Loucy (cell line): ENCODE measurements around the gene PTMA.
"Not testable (repeated sequence)": the region's sequence is repeated elsewhere in the genome, so short reads cannot be mapped to it uniquely, and the experiment has no call there.

Source experiments
- H2AFZ ChIP-seq: fragments of 200-600 bp; sonication (generic); 2 replicates; pipeline ENCODE4 v1.6.0; 2016; ENCODE audit warnings: antibody characterized with exemption, mild to moderate bottlenecking, low read length, moderate library complexity
- H3F3A ChIP-seq: fragments of 200-600 bp; 2 replicates; pipeline ENCODE4 v1.6.0; 2016; ENCODE audit warnings: antibody characterized with exemption, low read depth, mild to moderate bottlenecking
- H3K27me3 ChIP-seq: fragments of 200-600 bp; sonication (generic); 2 replicates; pipeline ENCODE4 v1.6.1; 2014; ENCODE audit warnings: low read length, mild to moderate bottlenecking; ENCODE audit not compliant: insufficient read depth, poor library complexity, severe bottlenecking
- H3K36me3 ChIP-seq: fragments of 200-600 bp; sonication (generic); 2 replicates; pipeline ENCODE4 v1.6.1; 2016; ENCODE audit warnings: low read length; ENCODE audit not compliant: insufficient read depth
- H3K4me1 ChIP-seq: fragments of 200-600 bp; sonication (generic); 2 replicates; pipeline ENCODE4 v1.5.1; 2014; ENCODE audit warnings: low read length, mild to moderate bottlenecking; ENCODE audit not compliant: insufficient read depth, poor library complexity, severe bottlenecking
- H3K4me2 ChIP-seq: fragments of 200-600 bp; sonication (generic); 2 replicates; pipeline ENCODE4 v1.6.0; 2014; ENCODE audit warnings: antibody characterized with exemption, low read length, low read depth, mild to moderate bottlenecking; ENCODE audit not compliant: poor library complexity, severe bottlenecking
- H3K4me3 ChIP-seq: fragments of 200-600 bp; sonication (generic); 2 replicates; pipeline ENCODE4 v1.5.1; 2014; ENCODE audit warnings: low read length, mild to moderate bottlenecking, mixed read lengths; ENCODE audit not compliant: poor library complexity, severe bottlenecking
- H3K79me2 ChIP-seq: fragments of 200-600 bp; sonication (generic); 2 replicates; pipeline ENCODE4 v1.6.1; 2014; ENCODE audit warnings: low read length; ENCODE audit not compliant: insufficient read depth
- H3K9ac ChIP-seq: fragments of 200-600 bp; sonication (generic); 2 replicates; pipeline ENCODE4 v1.6.0; 2014; ENCODE audit warnings: mild to moderate bottlenecking, low read depth, low read length, moderate library complexity; ENCODE audit not compliant: poor library complexity, severe bottlenecking
- H3K9me2 ChIP-seq: fragments of 200-600 bp; sonication (generic); replicated peaks from 2 replicates; pipeline ENCODE4 v1.6.1; 2016; ENCODE audit warnings: low read depth, low read length, mixed read lengths
- H3K9me3 ChIP-seq: fragments of 200-600 bp; sonication (generic); 2 replicates; pipeline ENCODE4 v1.6.1; 2014; ENCODE audit warnings: mild to moderate bottlenecking, antibody characterized with exemption, low read length, low read depth; ENCODE audit not compliant: insufficient read depth
- H4K20me1 ChIP-seq: fragments of 200-600 bp; sonication (generic); 2 replicates; pipeline ENCODE4 v1.6.0; 2014; ENCODE audit warnings: antibody characterized with exemption, low read length, mild to moderate bottlenecking; ENCODE audit not compliant: insufficient read depth, poor library complexity, severe bottlenecking
- EZH2phosphoT487 ChIP-seq: fragments of 200-600 bp; IDR thresholded peaks from 2 replicates; pipeline ENCODE4 v1.6.1; 2018; ENCODE audit warnings: antibody characterized with exemption, mild to moderate bottlenecking, moderate library complexity, borderline replicate concordance
- TF ChIP-seq, protein P1 (sequence below): fragments of 200-600 bp; sonication (generic); conservative IDR thresholded peaks from 2 replicates; pipeline ENCODE4 v1.5.1; 2014; ENCODE audit warnings: mild to moderate bottlenecking, antibody characterized with exemption, low read length

The PTMA gene

GRCh38 chr2:231743376-231744116, 35.2 kb downstream of the PTMA start:
- no peak for TF ChIP-seq EZH2phosphoT487
- TF ChIP-seq, protein P1, sequence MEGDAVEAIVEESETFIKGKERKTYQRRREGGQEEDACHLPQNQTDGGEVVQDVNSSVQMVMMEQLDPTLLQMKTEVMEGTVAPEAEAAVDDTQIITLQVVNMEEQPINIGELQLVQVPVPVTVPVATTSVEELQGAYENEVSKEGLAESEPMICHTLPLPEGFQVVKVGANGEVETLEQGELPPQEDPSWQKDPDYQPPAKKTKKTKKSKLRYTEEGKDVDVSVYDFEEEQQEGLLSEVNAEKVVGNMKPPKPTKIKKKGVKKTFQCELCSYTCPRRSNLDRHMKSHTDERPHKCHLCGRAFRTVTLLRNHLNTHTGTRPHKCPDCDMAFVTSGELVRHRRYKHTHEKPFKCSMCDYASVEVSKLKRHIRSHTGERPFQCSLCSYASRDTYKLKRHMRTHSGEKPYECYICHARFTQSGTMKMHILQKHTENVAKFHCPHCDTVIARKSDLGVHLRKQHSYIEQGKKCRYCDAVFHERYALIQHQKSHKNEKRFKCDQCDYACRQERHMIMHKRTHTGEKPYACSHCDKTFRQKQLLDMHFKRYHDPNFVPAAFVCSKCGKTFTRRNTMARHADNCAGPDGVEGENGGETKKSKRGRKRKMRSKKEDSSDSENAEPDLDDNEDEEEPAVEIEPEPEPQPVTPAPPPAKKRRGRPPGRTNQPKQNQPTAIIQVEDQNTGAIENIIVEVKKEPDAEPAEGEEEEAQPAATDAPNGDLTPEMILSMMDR = no peak
- no peaks in the 10 kb centered on the region for H3F3A ChIP-seq
- no peak overlapping the region for H3K4me3 ChIP-seq
- H4K20me1 ChIP-seq = no peaks in the 10 kb centered on the region
- no peaks in the 10 kb centered on the region for H3K79me2 ChIP-seq
- H3K27me3 ChIP-seq = no peaks in the 10 kb centered on the region
- no peak overlapping the region for H3K9ac ChIP-seq
- H3K36me3 ChIP-seq = no peaks in the 10 kb centered on the region
- no peaks in the 10 kb centered on the region for H3K9me2 ChIP-seq
- no peaks in the 10 kb centered on the region for H3K9me3 ChIP-seq
- H3K4me2 ChIP-seq = no peak overlapping the region
- H2AFZ ChIP-seq = no peak overlapping the region
- peaks cover 1% of the 10 kb centered on the region for H3K4me1 ChIP-seq

DNA sequence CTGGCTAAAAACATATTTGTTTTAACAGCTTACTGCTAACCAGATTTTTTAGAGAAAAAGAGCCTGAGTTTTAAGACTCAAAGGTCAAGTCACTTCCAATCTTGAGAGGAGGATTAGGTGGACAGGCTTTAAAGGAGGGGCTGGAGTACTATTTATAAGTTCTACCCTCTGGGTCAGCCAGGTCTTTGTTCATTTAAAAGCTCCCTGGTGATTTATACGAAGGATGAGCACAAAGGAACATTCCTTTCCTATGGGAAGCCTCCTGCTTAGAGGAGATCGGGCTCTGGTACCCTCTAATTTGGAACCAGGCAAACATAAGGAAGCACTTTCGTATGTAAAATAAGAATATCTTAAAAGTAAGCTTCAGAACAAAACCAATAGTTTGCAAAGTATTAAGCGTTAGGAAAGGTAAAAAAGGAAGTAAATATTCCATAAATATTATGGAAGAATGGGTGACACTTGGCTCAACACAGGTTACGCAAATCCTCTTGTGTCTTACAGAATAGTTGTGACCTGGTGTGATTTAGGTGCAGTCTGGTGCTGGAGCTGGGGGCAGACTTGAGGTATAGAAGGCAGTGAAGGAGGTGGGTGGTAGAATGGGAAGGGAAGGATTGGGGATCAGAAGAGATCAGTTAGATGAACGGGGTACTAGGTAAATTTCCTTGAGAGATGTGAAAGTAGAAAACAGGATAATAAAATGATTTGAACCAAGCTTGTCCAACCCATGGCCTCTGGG, 37.1 kb downstream of the PTMA start:
- Histone ChIP-seq H3K4me3 (no peak overlapping the region), H3K36me3 (no peaks in the 10 kb centered on the region), H3K4me1 (peaks cover 4% of the 10 kb centered on the region), H3K79me2 (no peaks in the 10 kb centered on the region), H3K9me3 (no peaks in the 10 kb centered on the region), H2AFZ (no peak overlapping the region), H3K27me3 (no peaks in the 10 kb centered on the region), H4K20me1 (no peaks in the 10 kb centered on the region), H3F3A (no peaks in the 10 kb centered on the region), H3K9me2 (no peaks in the 10 kb centered on the region), H3K4me2 (no peak overlapping the region), H3K9ac (no peak overlapping the region)
- no peak for TF ChIP-seq EZH2phosphoT487
- TF ChIP-seq, protein P1 = no peak

GRCh38 chr2:231748153-231748896, 40.0 kb downstream of the PTMA start:
- not testable (repeated sequence) for H3K4me3 ChIP-seq, H3K36me3 ChIP-seq, H3K27me3 ChIP-seq, H3F3A ChIP-seq, H3K9me2 ChIP-seq, H3K4me2 ChIP-seq, H3K9ac ChIP-seq, H3K9me3 ChIP-seq, H3K4me1 ChIP-seq, H2AFZ ChIP-seq, H3K79me2 ChIP-seq, H4K20me1 ChIP-seq

DNA sequence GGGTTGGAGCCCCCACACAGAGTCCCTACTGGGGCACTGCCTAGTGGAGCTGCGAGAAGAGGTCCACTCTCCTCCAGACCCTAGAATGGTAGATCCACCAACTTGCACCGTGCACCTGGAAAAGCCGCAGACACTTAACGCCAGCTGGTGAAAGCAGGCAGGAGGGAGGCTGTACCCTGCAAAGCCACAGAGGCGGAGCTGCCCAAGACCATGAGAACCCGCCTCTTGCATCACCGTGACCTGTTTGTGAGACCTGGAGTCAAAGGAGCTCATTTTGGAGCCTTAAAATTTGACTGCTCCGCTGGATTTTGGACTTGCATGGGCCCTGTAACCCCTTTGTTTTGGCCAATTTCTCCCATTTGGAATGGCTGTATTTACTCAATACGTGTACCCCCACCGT, 40.7 kb downstream of the PTMA start:
- H3K27me3 ChIP-seq, H3K9ac ChIP-seq, H3F3A ChIP-seq, H3K4me2 ChIP-seq, H3K36me3 ChIP-seq, H3K9me2 ChIP-seq, H3K79me2 ChIP-seq, H3K4me1 ChIP-seq, H3K9me3 ChIP-seq, H2AFZ ChIP-seq, H4K20me1 ChIP-seq, H3K4me3 ChIP-seq: not testable (repeated sequence)
